Measurements from ENCODE around the gene PGAM1. TPM values are rescaled to one million over a fixed set of nuclear protein-coding genes. Genes with fewer than 3 reads are reported as not detected.
A peak's percentile ranks its signal among the peaks of the same experiment; 100 is the strongest.

The PGAM1 gene
- total and polyA plus RNA-seq, 9 of the 15 experiments (the other 6 are each of a cell fraction or from before 2014, with no cell fraction given) = 40.3 to 559 (median 269) TPM

GRCh38 chr10:97401455-97401919 lies 24.5 kb upstream of the PGAM1 start:
- intact Hi-C loops (cut with micrococcal nuclease) (no loop called here), in situ Hi-C loops (cut with MboI) (no loop called here)
- Histone ChIP-seq H3K36me3 (ENCODE audit: control insufficient read depth, insufficient read depth, low read length) (peaks cover 17% of the 10 kb centered on the region; the same call in 1 of the 3 replicates), H3K4me2 (ENCODE audit: insufficient read depth, low read length) (peak overlapping the region; percentile 85), H3K4me3 (peak overlapping the region; percentile 83), H2AFZ (ENCODE audit: low read depth, low read length) (peak overlapping the region; percentile 71), H3K27me3 (ENCODE audit: control insufficient read depth in 2 of 2, insufficient read depth in 2 of 2, low read length in 2 of 2) (no peaks in the 10 kb centered on the region), H3K27ac (ENCODE audit: extremely low read depth, low read depth, low read length) (peak overlapping the region; percentile 82), H3K79me2 (ENCODE audit: control insufficient read depth, insufficient read depth, low read length) (peaks cover 23% of the 10 kb centered on the region), H3K9me3 (replicated peaks; ENCODE audit: control insufficient read depth, insufficient read depth, low read depth, low read length) (no peaks in the 10 kb centered on the region), H3K4me1 (replicated peaks in 1 of 2; ENCODE audit: control insufficient read depth in 2 of 2, insufficient read depth in 2 of 2, low read length in 2 of 2) (peaks cover 8 to 9% of the 10 kb centered on the region in 2 experiments; a peak in 3 of 5 replicates), H3K9ac (ENCODE audit: insufficient read depth in 1 of 2, low read depth in 2 of 2, low read length in 2 of 2) (peak overlapping the region in 1 of 2 experiments; percentile 83; a peak in 2 of 4 replicates), H4K20me1 (replicated peaks; ENCODE audit: control insufficient read depth, insufficient read depth, low read length) (no peaks in the 10 kb centered on the region), H3K9me1 (ENCODE audit: control insufficient read depth, insufficient read depth, low read length) (no peaks in the 10 kb centered on the region)
- WGBS (ENCODE audit: insufficient coverage, low coverage, missing lambda C conversion rate) = 51% methylated on average over 13 of the region's 13 CpGs
- DNase-seq (ENCODE audit: extremely low read depth in 1 of 4, low spot score in 3 of 4) (no peak), FAIRE-seq (no peak), ATAC-seq (no peak)
- ChIA-PET POLR2A (interaction anchor here (0.7 to 2.0 kb wide), 8 partner anchors 8 to 364 kb away, joined by 3 to 8 read pairs (median 4); no protein-coding TSS in a partner anchor), CTCF (ENCODE audit: low intra/inter-chr PET ratio) (interaction anchor here (0.6 kb wide), 1 partner anchor 212 kb away, joined by 5 read pairs; no protein-coding TSS in a partner anchor)
- no TSS peak for BruUV-seq (replicated peaks)
- TF ChIP-seq OTX1 (CRISPR knock-in tag; IDR thresholded peaks at IDR 0.05) = no peak
- no peak for TF ChIP-seq PTTG1 (tag; IDR thresholded peaks at IDR 0.05; ENCODE audit: low read depth)
- 0 out of 2 replicates have a peak, but pooled peaks have one; percentile 67 for TF ChIP-seq MYNN (IDR thresholded peaks at IDR 0.05)
- TF ChIP-seq MYNN (CRISPR knock-in tag; IDR thresholded peaks at IDR 0.05) = no peak
- TF ChIP-seq ZC3H11A (IDR thresholded peaks at IDR 0.05; ENCODE audit: low read depth, low read length) = no peak
- no peak for TF ChIP-seq SMAD2 (IDR thresholded peaks at IDR 0.05; ENCODE audit: low read depth, low read length)
- TF ChIP-seq FOXA3 (CRISPR knock-in tag; conservative IDR thresholded peaks at IDR 0.05 in 1 of 2, IDR thresholded peaks at IDR 0.05 in 1 of 2) = 0 out of 4 replicates have a peak, but pooled peaks of 1 of the 2 experiments have one; percentile 9
- TF ChIP-seq CREM (IDR thresholded peaks at IDR 0.05; ENCODE audit: low read depth) = no peak
- no peak for TF ChIP-seq ETS2 (tag; IDR thresholded peaks at IDR 0.05; ENCODE audit: borderline replicate concordance, poor library complexity, severe bottlenecking)
- no peak for TF ChIP-seq ZNF699 (CRISPR knock-in tag; IDR thresholded peaks at IDR 0.05; ENCODE audit: insufficient replicate concordance)
- TF ChIP-seq KLF6 (CRISPR knock-in tag; IDR thresholded peaks at IDR 0.05; ENCODE audit: borderline replicate concordance) = no peak
- TF ChIP-seq TAF7 (tag; IDR thresholded peaks at IDR 0.05) = no peak
- TF ChIP-seq PHF8 (IDR thresholded peaks at IDR 0.05; ENCODE audit: borderline replicate concordance, low read length) = no peak
- TF ChIP-seq ZNF324 (CRISPR knock-in tag; IDR thresholded peaks at IDR 0.05) = no peak
- no peak for TF ChIP-seq ATF1 (CRISPR knock-in tag; IDR thresholded peaks at IDR 0.05)
- TF ChIP-seq ATF1 (tag; IDR thresholded peaks at IDR 0.05) = peak; percentile 47
- TF ChIP-seq ZFP36 (IDR thresholded peaks at IDR 0.05; ENCODE audit: low read depth, low read length, partially characterized antibody) = no peak
- TF ChIP-seq AFF4 (CRISPR knock-in tag; IDR thresholded peaks at IDR 0.05) = peak; percentile 13; the same call in 1 of the 2 replicates
- no peak for TF ChIP-seq STAG1 (CRISPR knock-in tag; IDR thresholded peaks at IDR 0.05; ENCODE audit: borderline replicate concordance)
- no peak for TF ChIP-seq MTA1 (IDR thresholded peaks at IDR 0.05; ENCODE audit: borderline replicate concordance)
- TF ChIP-seq SETDB1 (IDR thresholded peaks at IDR 0.05; ENCODE audit: low read length) = no peak
- TF ChIP-seq DACH1 (IDR thresholded peaks at IDR 0.05; ENCODE audit: partially characterized antibody) = no peak

All from K562 (cell line).